ENCODE data around the gene SLC15A3.
"Not testable (repeated sequence)": the region's sequence is repeated elsewhere in the genome, so short reads cannot be mapped to it uniquely, and the experiment has no call there.

The SLC15A3 gene

DNA sequence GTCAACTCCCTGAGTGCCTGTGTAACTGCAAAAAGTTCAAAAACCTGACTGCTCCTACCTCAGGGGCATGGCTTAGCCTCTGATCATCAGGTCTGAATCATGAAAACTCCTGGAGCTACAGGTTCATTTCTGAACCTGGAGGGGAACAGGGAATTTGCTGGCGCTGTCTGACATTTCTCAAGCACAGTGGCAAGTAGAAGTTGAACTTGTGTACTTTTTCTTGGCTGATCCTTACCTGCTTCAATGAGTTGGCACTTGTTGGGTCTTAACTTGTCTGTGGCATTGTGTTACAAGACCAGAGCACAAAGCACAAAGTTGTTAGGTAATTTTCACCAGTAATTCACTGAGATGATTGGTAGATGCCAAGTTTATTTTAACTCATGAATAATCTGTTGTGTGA, 34.7 kb downstream of the SLC15A3 start:
- in situ Hi-C loops (cut with HindIII; ENCODE audit: low sequenced_read_pairs), result no loop called here

GRCh38 chr11:60916669-60917206, 35.2 kb downstream of the SLC15A3 start:
- in situ Hi-C loops (cut with HindIII; ENCODE audit: low sequenced_read_pairs), result no loop called here

DNA sequence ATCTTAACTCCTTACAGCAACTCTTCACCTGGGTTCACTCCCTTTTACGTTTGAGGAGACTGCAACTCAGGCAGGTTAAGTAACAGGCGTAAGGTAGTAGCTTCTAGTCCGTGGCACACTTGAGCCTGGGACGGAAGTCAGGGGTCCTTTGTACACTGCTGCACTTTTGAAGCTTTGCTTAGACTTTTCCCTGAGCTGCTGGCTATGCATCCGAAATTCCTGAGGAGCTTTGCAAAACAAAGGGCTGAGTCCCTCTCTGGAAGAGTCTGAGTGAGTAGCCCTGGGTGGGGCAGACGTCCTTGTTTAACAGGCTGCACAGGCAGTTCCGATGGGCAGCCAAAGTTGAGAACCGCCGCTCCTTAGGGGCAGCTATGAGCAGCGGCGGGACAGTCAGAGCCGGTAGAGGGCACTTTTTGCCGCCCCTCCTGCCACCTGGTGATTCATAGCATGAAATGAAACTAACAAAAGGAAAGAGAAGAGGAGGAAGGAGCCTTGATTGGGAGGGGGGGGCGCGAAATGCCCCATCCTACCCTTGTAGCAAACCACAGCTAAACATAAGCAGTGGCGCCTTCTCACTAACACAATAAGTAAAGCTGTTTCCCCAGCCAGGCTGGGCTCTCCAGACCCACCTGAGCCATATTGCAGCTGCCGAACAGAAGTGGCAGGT, 36.6 kb downstream of the SLC15A3 start:
- in situ Hi-C loops (cut with HindIII; ENCODE audit: low sequenced_read_pairs), result no loop called here

GRCh38 chr11:60914633-60915247, 37.2 kb downstream of the SLC15A3 start:
- in situ Hi-C loops (cut with HindIII; ENCODE audit: low sequenced_read_pairs), result no loop called here

DNA sequence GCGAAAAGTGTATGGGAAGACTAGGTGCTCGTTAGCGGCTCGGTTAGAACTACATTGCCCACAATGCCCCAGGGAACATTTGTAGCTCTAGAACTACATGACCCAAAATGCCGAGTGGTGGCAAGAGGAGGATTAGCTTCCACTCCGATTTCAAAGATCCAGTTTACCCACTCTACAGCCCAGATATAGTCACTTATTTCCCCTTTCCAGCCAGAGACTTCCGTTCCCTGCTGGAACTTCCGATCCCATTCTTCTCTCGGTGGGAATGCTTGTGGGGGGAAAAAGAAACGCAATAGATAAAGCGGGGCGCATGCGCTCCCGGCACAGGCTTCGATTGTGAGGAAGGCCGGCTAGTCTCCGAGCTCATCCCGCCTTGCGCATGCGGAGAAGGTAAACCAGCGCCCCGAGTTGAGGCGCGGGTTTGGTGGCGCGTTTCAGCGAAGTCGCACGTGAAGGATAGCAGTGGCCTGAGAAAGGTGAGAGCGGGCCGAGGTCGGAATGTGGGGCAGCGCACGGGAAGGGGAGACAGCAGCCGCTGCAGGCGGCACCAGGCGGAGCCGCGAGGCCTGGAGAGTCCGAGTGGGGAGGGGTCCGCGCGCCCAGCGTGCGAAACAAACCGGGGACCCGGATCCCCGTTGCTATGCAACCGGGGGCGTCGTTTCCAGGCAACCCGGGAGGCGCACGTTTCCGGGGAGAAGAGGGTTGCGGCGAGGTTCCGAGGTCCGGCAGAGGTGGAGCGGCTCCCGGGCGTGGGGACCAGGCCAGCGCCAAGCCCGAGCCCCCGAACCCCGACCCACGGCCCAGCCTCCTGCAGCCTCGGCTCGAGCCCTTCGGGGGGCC, 38.0 kb downstream of the SLC15A3 start, which contains the start of gene TMEM109:
Gene TMEM109 (plus strand): TSS at position 366 of the 840 bp plus-strand sequence. CDS start 5,536 bp downstream, outside the sequence.
- in situ Hi-C loops (cut with HindIII; ENCODE audit: low sequenced_read_pairs), result no loop called here

DNA sequence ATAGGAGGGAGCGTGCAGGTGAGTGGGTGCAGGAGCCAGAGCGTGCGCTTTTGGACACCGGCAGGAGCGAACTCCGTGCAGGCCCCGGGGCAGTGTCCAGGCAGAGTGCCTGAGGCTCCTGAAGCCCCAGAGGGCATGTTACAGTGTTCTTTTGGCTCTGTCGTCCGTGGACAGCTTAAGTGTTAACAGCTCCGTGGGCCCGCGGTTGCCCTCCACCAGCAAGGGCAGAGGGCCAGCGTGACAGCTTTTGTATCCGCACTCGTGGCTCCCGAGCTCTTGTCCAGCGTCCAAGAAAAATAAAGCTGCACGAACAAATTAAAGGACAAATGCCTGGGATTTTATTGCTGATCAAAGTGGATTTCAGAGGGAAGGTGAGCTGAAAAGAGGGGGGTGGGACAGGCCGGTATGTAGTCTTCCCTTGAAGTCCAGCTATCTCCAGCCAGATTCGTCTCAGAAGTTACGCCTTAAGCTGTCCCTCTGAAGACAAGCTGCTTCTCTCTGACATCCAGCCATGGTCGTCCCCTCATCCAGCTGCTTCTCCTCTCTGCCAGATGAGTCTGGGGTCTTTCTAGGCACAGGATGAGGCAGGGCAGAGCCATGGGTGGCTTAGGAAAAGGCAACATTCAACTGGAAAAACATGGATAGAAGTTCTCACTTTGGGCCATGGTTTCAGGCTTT, 39.0 kb downstream of the SLC15A3 start:
- in situ Hi-C loops (cut with HindIII; ENCODE audit: low sequenced_read_pairs), result no loop called here

- in situ Hi-C loops (cut with HindIII; ENCODE audit: low sequenced_read_pairs), result no loop called here
These were observed 39.6 kb downstream of the SLC15A3 start for GRCh38 chr11:60912223-60912850.

- in situ Hi-C loops (cut with HindIII; ENCODE audit: low sequenced_read_pairs), result no loop called here
These were observed 41.1 kb downstream of the SLC15A3 start for GRCh38 chr11:60910711-60911380.

DNA sequence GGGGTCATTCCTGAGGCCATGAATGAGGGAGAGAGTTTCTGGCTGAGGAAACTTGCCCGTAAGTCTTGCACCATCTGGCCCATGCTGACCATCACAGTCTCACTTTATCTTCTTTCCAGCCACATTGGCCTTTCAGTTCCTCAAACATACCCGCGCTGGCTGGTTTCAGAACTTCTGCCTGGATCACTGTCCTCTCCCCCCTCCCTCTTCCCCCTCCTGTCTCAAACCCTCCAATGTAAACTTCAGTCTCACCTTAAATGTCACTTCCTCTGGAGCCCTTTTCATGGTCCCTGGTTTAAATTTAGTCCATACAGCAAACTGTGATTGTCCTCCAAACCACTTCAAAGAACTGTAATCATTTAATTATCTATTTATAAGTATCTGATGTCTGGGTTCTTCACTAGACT, 41.7 kb downstream of the SLC15A3 start:
- in situ Hi-C loops (cut with HindIII; ENCODE audit: low sequenced_read_pairs), result no loop called here

DNA sequence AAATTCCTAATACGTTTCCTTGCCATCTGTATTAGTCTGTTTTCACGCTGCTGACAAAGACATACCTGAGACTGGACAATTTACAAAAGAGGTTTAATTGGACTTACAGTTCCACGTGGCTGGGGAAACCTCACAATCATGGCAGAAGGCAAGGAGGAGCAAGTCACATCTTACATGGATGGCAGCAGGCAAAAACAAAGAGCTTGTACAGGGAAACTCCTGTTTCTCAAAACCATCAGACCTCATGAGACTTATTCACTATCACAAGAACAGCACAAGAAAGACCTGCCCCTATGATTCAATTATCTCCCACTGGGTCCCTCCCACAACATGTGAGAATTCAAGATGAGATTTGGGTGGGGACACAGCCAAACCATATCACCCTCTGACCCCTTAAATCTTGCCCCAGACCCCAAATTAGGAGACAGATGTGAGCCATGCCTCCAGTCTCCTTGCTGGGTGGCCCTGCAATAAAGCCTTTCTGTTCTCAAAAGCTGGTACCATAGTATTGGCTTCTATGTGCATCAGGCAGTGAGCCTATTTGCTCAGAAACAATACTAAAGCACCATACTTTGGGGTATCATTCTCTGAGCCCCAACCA, 42.2 kb downstream of the SLC15A3 start:
- in situ Hi-C loops (cut with HindIII; ENCODE audit: low sequenced_read_pairs), result not testable (repeated sequence)

DNA sequence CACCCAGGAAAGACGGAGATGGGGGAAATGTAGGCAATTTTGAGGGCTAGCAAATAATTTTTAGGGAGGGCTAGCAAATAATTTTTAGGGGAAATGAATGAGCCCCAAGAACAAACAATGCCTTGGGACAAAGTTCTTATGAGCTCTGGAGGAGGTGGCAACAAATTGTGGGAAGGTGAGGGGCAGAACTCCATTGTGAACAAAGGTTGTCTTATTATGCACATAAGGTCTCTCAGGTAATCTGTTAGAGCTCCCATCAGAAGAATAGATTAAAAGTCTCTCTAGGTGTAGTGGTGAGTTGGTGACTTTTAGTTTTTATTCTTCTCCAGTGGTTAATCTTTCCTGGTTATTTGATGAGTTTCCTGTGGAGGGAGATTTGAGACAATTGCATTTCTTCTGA, 43.2 kb downstream of the SLC15A3 start:
- in situ Hi-C loops (cut with HindIII; ENCODE audit: low sequenced_read_pairs), result no loop called here

DNA sequence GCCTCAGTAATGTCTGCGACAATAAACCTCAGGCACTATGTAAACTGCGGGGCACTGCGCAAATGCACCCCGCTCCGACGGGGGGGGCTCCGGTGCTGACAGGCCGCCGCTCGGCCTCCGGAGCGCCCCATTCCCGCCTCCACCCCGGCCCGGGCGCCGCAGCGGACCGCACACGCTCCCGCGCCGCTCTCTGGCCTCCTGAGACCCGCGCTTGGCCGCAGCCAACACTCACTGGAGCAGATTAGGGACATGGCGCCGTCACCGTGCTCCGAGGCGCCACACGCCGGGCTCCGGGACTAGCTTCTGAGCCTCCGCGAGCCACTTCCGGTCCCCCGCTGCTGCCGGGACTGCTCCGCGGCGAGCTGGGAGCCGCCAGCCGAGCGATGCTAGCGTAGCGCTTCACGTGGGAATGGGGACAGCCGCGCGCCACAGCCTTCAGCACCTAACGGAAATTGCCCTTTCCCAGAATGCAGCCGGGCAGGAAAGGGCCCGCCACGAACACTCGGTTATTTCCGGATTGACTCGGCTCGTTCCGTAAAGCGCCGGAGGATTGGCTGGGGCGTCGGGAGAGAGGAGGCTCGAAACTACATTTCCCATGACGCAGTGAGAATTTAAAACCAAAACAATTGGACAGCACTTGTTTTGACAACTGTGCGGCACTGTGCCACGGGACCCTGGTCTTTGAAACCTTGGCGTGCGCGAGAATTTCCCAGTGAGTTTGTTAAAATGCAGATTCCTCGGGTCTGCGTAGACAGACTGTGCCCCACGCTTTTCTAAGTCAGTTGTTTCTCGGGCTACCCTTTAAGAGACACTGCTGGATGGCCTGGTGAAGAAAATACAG, 45.6 kb downstream of the SLC15A3 start, which contains the start of gene PRPF19:
Gene PRPF19 (minus strand): TSS at position 454 of the 841 bp plus-strand sequence. CDS start 203 bp downstream, at position 251.
- in situ Hi-C loops (cut with HindIII; ENCODE audit: low sequenced_read_pairs), result no loop called here

GRCh38 chr11:60905551-60906113, 46.3 kb downstream of the SLC15A3 start:
- in situ Hi-C loops (cut with HindIII; ENCODE audit: low sequenced_read_pairs), result no loop called here

DNA sequence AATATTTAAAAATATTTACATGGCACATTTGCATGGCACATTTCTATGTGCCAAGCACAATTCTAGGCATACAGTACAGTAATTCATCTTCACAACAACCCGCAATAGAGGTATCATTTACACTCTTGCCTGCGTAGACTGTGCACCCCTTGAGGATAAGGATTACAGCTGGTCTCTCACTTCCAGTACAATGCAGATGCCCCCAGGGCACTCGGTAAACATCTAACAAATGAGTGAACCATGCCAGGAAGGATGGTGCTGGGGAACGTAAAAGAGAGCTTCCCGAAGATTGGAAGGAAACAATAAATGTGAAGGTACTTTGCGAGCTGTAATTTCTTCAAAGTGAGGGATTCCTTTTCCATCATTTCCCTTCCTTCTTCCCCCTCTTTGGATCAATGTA, 46.9 kb downstream of the SLC15A3 start:
- in situ Hi-C loops (cut with HindIII; ENCODE audit: low sequenced_read_pairs), result no loop called here

- in situ Hi-C loops (cut with HindIII; ENCODE audit: low sequenced_read_pairs), result no loop called here
These were observed 49.4 kb downstream of the SLC15A3 start for GRCh38 chr11:60902625-60903024.

DNA sequence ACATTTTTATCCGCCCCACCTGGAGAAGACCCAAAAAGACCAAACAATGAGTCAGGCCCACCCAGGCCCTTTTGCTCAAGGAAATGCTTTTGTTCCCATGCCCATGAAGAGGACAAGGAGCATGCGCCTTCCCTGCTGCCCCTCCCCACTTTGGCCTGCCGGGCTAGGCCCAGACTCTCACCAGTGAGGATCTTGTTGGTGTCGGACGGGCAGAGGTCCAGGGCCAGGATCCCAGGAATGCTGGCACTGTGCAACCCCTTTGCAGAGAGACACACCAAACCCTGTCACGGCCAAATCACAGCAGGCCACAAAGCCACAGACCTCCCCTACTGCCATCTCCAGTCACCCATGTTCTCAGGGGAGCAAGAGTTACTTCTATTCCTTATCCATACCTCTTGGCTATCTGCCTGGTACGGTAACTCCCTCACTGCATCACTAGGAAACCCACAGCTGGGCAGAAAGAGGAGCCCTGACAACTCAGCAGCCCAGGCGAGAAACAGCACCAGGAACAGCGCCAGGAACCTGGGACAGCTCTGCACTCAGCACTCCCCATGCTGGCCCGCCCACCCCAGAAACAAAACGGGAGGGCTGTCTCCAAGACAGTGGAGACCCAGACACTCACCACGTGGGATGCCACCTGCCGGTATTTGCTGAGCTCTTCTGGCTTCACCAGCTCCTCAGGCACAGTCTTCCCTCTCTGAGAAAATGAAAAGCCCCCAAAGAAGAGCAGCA, 51.1 kb downstream of the SLC15A3 start:
- in situ Hi-C loops (cut with HindIII; ENCODE audit: low sequenced_read_pairs), result no loop called here

- in situ Hi-C loops (cut with HindIII; ENCODE audit: low sequenced_read_pairs), result no loop called here
These were observed 52.0 kb downstream of the SLC15A3 start for GRCh38 chr11:60899977-60900376.
